ENCODE results near the gene APPL2. TPM values are rescaled to one million over a fixed set of nuclear protein-coding genes. Genes with fewer than 3 reads are reported as not detected.

Gene APPL2
- total and polyA plus RNA-seq, 8 donors: 15.9 to 407 (median 56.0) TPM

GRCh38 chr12:105240228-105240627, 4.3 kb upstream of the APPL2 start:
- intact Hi-C loops (cut with DNase I; ENCODE audit: low total_unique reads): no loop called here
- WGBS, 5 donors: 70 to 82% (median 79%) methylated on average over 1 of the region's 1 CpG
- H3K4me3 ChIP-seq: no peak overlapping the region

GRCh38 chr12:105239304-105239703, 3.3 kb upstream of the APPL2 start:
- DNase-seq: no peak
- Histone ChIP-seq H3K4me3 (no peak overlapping the region), H3K4me1 (peaks cover 2 to 21% (median 15%) of the 10 kb centered on the region in 4 donors), H3K27me3 (no peaks in the 10 kb centered on the region), H3K9me3 (no peaks in the 10 kb centered on the region), H3K27ac (no peak overlapping the region), H3K36me3 (no peaks in the 10 kb centered on the region)
- no peak for TF ChIP-seq EP300 (IDR thresholded peaks at IDR 0.05)
- peak in 2 of 3 donors; percentile 5 to 24 for TF ChIP-seq POLR2AphosphoS5 (IDR thresholded peaks at IDR 0.05)
- no peak for TF ChIP-seq POLR2A (IDR thresholded peaks at IDR 0.05)
- TF ChIP-seq CTCF (IDR thresholded peaks at IDR 0.05): no peak
- 55 to 73% (median 62%) methylated on average over 5 of the region's 5 CpGs for WGBS, 5 donors
- intact Hi-C loops (cut with DNase I; ENCODE audit: low total_unique reads): no loop called here

More at GRCh38 chr12:105240228-105240627, 4.3 kb upstream of the APPL2 start:
- Histone ChIP-seq H3K36me3 (no peaks in the 10 kb centered on the region), H3K9me3 (no peaks in the 10 kb centered on the region), H3K27me3 (no peaks in the 10 kb centered on the region), H3K27ac (no peak overlapping the region), H3K4me1 (peaks cover 0 to 11% (median 6%) of the 10 kb centered on the region in 4 donors)
- no peak for TF ChIP-seq POLR2AphosphoS5 (IDR thresholded peaks at IDR 0.05)
- TF ChIP-seq POLR2A (IDR thresholded peaks at IDR 0.05): no peak
- TF ChIP-seq EP300 (IDR thresholded peaks at IDR 0.05): no peak
- no peak for TF ChIP-seq CTCF (IDR thresholded peaks at IDR 0.05)
- DNase-seq: no peak

- Histone ChIP-seq H3K27ac (no peak overlapping the region), H3K4me3 (no peak overlapping the region), H3K27me3 (no peaks in the 10 kb centered on the region), H3K36me3 (no peaks in the 10 kb centered on the region), H3K9me3 (no peaks in the 10 kb centered on the region), H3K4me1 (peaks cover 16 to 37% (median 32%) of the 10 kb centered on the region in 4 donors)
- intact Hi-C loops (cut with DNase I; ENCODE audit: low total_unique reads): no loop called here
- WGBS, 5 donors: 83 to 95% (median 94%) methylated on average over 2 of the region's 2 CpGs
- TF ChIP-seq CTCF (IDR thresholded peaks at IDR 0.05): no peak
- no peak for TF ChIP-seq POLR2AphosphoS5 (IDR thresholded peaks at IDR 0.05)
- TF ChIP-seq EP300 (IDR thresholded peaks at IDR 0.05): no peak
- no peak for TF ChIP-seq POLR2A (IDR thresholded peaks at IDR 0.05)
- DNase-seq: no peak
These were observed 1.7 kb upstream of the APPL2 start for GRCh38 chr12:105237666-105238065.

- Histone ChIP-seq H3K36me3 (peaks cover 0 to 5% (median 0%) of the 10 kb centered on the region in 4 donors), H3K4me3 (peak overlapping the region; percentile 76 to 95 (median 90)), H3K27me3 (no peaks in the 10 kb centered on the region), H3K27ac (peak overlapping the region; percentile 93 to 100 (median 97)), H3K4me1 (peaks cover 23 to 60% (median 51%) of the 10 kb centered on the region in 4 donors), H3K9me3 (no peaks in the 10 kb centered on the region)
- TF ChIP-seq POLR2AphosphoS5 (IDR thresholded peaks at IDR 0.05): no peak
- TF ChIP-seq EP300 (IDR thresholded peaks at IDR 0.05): no peak
- TF ChIP-seq POLR2A (IDR thresholded peaks at IDR 0.05): no peak
- no peak for TF ChIP-seq CTCF (IDR thresholded peaks at IDR 0.05)
- WGBS, 5 donors: 1 to 2% (median 1%) methylated on average over 9 of the region's 9 CpGs
- intact Hi-C loops (cut with DNase I; ENCODE audit: low total_unique reads): no loop called here
- no peak for DNase-seq
These were observed 668 bp downstream of the APPL2 start for GRCh38 chr12:105235281-105235731.

All from stomach (tissue), 9 donors.